Lower leg skin (tissue), 4 donors: ENCODE results near the gene ADAMTS8. TPM values are rescaled to one million over a fixed set of nuclear protein-coding genes. Genes with fewer than 3 reads are reported as not detected.

Experiments used
- DNase-seq, 2 donors: peaks; one replicate each; pipeline ENCODE4 v3.0.0-alpha.2; 2019; ENCODE audit warnings: low spot score in 2 of 2
- H3K4me3 ChIP-seq: fragments of 200-600 bp; sonication (generic); 2 replicates; pipeline ENCODE4 v1.5.1; 2017; ENCODE audit warnings: mild to moderate bottlenecking, low read depth; ENCODE audit not compliant: poor library complexity, severe bottlenecking
- CTCF ChIP-seq, 3 donors: fragments of 450-650 bp; IDR thresholded peaks; one replicate each; pipeline ENCODE4 v1.5.1; 2016; ENCODE audit warnings: antibody characterized with exemption in 3 of 3, mild to moderate bottlenecking in 3 of 3, moderate library complexity in 2 of 3
- POLR2A ChIP-seq, 2 donors: fragments of 450-650 bp; IDR thresholded peaks; one replicate each; pipeline ENCODE4 v1.6.1; 2016 to 2017; ENCODE audit warnings: antibody characterized with exemption in 2 of 2, mild to moderate bottlenecking in 1 of 2, moderate library complexity in 1 of 2
- WGBS, 2 donors: methylation state at CpG; one replicate each; pipeline ENCODE4 v1.1.5; 2018; 5-methylcytosine and 5-hydroxymethylcytosine counted together
- intact Hi-C: fragments of 100-400 bp; cut with DNase I; formaldehyde crosslinking; loops from one replicate; pipeline ENCODE4 v1.15.0; 2023; ENCODE audit warnings: low total_unique reads
- total RNA-seq, 4 donors: library from RNA; depleted of rRNA; stranded (reverse); fragments of >200 nt; gene quantifications; one replicate each; pipeline ENCODE4 v1.1.0, GENCODE V29; 2016

The ADAMTS8 gene
- total RNA-seq, 4 donors from 2014 or later = 0.15 to 1.4 (median 0.81) TPM; not detected in 1

GRCh38 chr11:130431801-130432200, 3.4 kb upstream of the ADAMTS8 start:
- DNase-seq = no peak
- intact Hi-C loops = loop anchor here (5.0 kb wide), 1 partner anchor 1410 kb away; no protein-coding TSS in a partner anchor
- TF ChIP-seq POLR2A (IDR thresholded peaks at IDR 0.05) (no peak), CTCF (IDR thresholded peaks at IDR 0.05) (no peak)
- 43 to 69% methylated on average over 3 of the region's 3 CpGs for WGBS, 2 donors
- no peak overlapping the region for H3K4me3 ChIP-seq

- intact Hi-C loops = loop anchor here (5.0 kb wide), 1 partner anchor 1411 kb away; no protein-coding TSS in a partner anchor
- 12 to 23% methylated on average over 10 of the region's 10 CpGs for WGBS, 2 donors
- TF ChIP-seq POLR2A (IDR thresholded peaks at IDR 0.05) = no peak
- no peak for TF ChIP-seq CTCF (IDR thresholded peaks at IDR 0.05)
- H3K4me3 ChIP-seq = no peak overlapping the region
- DNase-seq = peak; percentile 74 to 94
Measured at GRCh38 chr11:130431331-130431773, 2.9 kb upstream of the ADAMTS8 start.

GRCh38 chr11:130429983-130430382, 1.6 kb upstream of the ADAMTS8 start:
- DNase-seq = no peak
- intact Hi-C loops = loop anchor here (5.0 kb wide), 2 partner anchors 218 to 1412 kb away; no protein-coding TSS in a partner anchor
- WGBS, 2 donors = 59 to 64% methylated on average over 3 of the region's 3 CpGs

GRCh38 chr11:130429120-130429681, 792 bp upstream of the ADAMTS8 start:
- H3K4me3 ChIP-seq = no peak overlapping the region
- 95 to 96% methylated on average over 2 of the region's 2 CpGs for WGBS, 2 donors
- no peak for DNase-seq
- no peak for TF ChIP-seq POLR2A (IDR thresholded peaks at IDR 0.05)
- TF ChIP-seq CTCF (IDR thresholded peaks at IDR 0.05) = no peak
- intact Hi-C loops = loop anchor here (5.0 kb wide), 1 partner anchor 217 kb away; no protein-coding TSS in a partner anchor

More at GRCh38 chr11:130429983-130430382, 1.6 kb upstream of the ADAMTS8 start:
- TF ChIP-seq CTCF (IDR thresholded peaks at IDR 0.05) (no peak), POLR2A (IDR thresholded peaks at IDR 0.05) (no peak)
- no peak overlapping the region for H3K4me3 ChIP-seq

- WGBS, 2 donors = 0 to 1% methylated on average over 36 to 38 of the region's 84 CpGs
- no peak for DNase-seq
- intact Hi-C loops = loop anchor here (5.0 kb wide), 1 partner anchor 215 kb away; no protein-coding TSS in a partner anchor
- TF ChIP-seq POLR2A (IDR thresholded peaks at IDR 0.05) (no peak), CTCF (IDR thresholded peaks at IDR 0.05) (no peak)
- no peak overlapping the region for H3K4me3 ChIP-seq
Measured at GRCh38 chr11:130427581-130428315, 661 bp downstream of the ADAMTS8 start.
